GM20431 (cell line): Measurements from ENCODE around the gene DYRK1A.

Source experiments
- in situ Hi-C: fragments of 300-500 bp; cut with MseI, MboI; formaldehyde crosslinking; loops from one replicate; pipeline ENCODE4 v1.15.0; 2020; ENCODE audit warnings: low sequenced_read_pairs; ENCODE audit not compliant: unreplicated experiment

The DYRK1A gene

DNA sequence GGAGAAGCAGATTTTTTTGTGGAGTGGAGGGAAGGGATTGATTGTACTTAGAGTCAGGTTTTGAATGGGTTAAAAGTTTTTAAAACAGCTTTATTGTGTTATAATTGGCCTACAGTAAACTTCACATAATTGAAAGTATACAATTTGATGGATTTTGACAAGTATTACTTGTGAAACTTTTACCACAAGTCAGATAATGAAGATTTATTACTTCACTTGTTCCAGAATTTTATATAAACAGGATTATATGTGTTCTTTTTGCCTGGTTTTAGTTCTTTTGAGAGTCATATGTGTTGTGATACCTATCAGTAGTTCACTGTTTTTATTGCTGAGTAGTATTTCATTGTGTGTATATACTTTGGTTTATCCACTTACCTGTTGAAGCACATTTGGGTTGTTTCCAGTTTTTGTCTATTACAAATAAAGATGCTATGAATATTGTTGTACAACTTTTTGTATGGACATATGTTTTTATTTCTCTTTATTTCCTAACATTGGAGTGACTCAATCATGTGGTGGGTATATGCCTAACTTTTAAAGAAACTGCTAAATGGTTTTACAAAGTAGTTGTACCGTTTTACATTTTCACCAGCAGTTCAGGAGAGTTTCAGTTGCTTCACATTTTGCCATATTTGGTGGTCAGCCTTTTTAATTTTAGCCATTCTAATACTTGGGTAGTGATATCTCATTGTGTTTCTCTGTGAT lies 71.0 kb downstream of the DYRK1A start:
- in situ Hi-C loops, result no loop called here

- in situ Hi-C loops, result no loop called here
These were observed 77.1 kb downstream of the DYRK1A start for GRCh38 chr21:37443683-37444082.

DNA sequence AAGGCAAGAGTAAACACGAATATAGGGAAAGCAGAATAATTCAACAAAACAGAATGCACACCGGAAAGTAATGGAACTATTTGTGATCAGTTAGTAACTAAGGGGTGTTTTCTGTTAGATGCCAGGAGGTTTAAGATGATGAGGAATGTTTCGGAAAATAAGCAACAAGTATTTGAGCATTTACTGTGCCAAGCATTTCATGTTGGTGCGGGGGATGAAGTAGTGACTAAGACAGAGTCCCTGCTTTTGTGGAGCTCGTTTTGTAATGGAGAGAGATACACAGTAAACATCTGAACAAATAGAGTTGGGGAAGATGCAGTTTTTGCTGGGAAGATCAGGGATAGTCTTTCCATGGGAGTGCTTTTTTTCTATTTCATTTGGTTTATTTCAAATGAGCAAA lies 78.7 kb downstream of the DYRK1A start:
- in situ Hi-C loops, result no loop called here

GRCh38 chr21:37446552-37446951 lies 80.0 kb downstream of the DYRK1A start:
- in situ Hi-C loops, result no loop called here

DNA sequence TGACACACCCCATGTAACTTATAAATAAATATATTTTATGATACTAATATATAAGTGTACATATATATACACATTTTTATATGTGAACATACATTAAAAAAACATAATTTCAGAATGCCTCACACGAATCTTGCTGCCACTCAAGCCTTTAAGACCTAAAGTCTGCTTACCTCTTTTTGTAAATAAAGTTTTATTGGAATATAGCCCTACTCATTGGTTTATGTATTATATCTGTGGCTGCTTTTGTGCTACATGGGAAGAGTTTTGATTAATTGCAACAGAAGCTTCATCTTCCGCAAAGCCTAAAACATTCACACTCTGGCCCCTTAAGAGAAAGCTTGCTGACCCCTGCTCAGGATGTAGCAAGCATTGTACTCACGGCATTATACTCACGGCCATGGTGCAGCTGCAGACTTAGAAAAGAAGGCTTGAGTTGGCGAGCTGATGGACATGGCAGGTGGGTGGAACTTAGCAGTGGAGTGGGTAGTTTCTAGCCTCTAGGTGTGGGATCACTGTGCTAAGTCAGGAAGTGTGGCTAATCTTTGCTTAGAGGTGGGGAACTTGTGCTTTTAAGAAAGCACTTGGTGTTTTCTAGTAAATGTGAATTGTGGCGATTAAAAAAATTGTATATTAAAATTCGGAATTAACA lies 80.8 kb downstream of the DYRK1A start:
- in situ Hi-C loops, result no loop called here

DNA sequence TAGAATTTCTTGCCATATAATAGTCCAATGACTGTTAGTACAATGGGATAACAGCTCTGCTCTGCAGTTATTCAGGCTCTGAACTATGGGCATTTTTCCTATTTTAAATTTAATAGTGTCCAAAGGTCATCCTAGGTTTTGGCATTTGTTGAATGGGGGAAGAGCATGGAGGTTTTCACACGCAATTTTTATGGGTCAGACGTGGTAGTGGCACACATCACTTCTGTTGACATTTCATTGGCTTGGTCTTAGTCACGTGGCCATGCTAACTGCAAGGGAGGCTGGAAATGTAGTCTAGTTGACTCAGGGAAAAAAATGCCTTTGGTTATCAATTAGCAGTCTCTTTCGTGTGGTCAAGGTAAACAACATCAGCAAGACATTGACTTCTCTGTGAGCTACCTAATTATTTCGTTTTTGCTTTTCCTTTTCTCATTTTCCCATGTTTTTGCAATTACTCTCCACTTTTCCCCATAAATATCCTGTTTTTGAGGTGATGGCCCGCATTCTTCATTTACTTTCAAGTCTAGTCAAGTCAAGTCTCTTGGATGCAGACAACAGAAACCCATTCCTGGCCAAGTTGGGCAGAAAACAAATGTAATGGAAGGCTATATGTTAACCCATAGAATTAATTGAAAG lies 82.8 kb downstream of the DYRK1A start:
- in situ Hi-C loops, result no loop called here

GRCh38 chr21:37450445-37450941 lies 83.9 kb downstream of the DYRK1A start:
- in situ Hi-C loops, result no loop called here

DNA sequence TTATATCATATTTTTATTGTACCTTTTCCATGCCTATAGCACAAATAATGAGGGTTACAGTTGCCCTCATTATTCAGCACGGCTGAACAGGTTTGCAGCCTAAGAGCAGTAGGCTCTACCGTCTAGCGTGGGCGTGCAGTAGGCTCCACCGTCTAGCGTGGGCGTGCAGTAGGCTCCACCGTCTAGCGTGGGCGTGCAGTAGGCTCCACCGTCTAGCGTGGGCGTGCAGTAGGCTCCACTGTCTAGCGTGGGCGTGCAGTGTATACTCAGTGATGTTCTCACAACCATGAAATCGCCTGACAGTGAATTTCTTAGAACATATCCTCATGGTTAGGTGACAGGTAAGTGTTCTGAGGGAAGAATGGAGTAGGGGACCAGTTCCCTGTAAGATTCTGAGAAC lies 84.9 kb downstream of the DYRK1A start:
- in situ Hi-C loops, result no loop called here

GRCh38 chr21:37452227-37452626 lies 85.7 kb downstream of the DYRK1A start:
- in situ Hi-C loops, result no loop called here

DNA sequence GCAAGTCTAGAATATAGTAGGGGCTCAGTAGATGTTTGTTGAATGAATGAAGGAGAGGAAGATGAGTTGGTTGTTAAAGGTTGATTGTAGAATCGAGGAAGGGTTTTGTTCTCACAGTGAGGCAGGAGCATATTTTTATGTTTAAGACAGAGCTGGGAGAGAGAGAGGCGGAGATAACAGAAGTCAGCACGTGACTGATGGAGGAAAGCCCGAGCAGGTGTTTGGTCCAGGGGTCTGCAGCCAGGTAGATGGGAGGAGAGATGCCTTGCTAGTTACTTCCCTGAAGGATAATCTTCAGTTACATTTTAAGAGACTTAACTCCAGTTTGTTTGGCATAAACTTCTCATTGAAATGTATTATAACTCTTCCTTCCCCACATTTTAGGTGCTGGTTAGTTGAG lies 86.8 kb downstream of the DYRK1A start:
- in situ Hi-C loops, result no loop called here

DNA sequence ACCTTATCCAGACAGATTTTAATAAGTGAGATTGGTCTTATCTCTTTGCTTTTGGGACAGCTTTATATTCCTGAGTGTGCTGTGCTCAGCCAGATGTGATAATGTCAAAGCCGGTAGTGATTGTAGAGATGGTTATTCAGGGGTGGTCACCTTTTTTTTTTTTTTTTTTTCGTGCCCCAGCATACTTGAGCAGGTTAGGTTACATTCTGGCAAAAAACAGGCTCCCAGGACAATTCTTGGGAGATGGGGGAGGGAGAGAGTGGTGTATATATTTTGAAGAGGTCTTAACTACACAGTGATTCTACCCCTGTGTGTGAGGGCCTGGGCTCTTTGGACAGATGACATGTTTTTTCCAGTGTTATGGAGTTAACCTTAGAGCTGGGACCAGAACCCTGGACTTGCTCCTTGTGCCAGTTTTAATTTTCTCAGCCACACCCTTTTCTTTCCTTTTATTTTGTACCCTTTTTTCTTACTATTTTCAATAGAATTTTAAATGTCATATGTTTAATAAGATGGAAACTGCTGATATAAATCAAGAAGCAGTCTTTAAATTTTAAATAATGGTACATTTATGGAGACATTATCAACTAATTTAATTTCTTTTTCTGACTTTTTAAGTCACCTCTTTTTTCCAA lies 88.4 kb downstream of the DYRK1A start:
- in situ Hi-C loops, result no loop called here

- in situ Hi-C loops, result no loop called here
These were observed 88.9 kb downstream of the DYRK1A start for GRCh38 chr21:37455504-37455911.

DNA sequence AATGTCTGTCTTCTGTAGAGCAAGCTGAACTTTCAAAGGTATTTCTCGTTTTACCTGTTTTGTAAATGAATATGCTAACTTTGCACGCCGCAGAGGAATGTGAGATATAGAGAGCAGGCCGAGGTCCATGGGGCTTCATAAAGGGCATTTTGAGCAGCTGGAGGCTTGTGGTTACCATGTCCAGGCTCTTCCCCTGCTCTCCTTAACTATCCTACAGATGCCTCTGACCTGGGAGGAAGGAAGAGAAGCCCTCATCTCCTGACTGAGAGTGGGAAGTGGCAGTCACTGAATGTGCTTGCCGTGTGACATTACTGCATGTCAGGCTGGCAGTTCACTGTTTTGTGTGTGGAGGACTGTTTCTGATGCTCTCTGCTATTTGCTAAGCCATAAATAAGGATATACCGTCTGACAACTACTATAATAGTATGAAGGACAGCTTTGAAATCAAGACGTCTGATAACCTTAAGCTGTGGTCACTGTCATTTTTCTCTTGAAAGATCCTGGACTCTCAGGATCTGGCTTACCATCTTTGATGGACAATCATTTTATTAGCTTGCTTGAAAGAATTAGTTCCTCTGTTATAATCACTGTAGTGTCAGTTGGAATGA lies 92.2 kb downstream of the DYRK1A start:
- in situ Hi-C loops, result no loop called here

GRCh38 chr21:37459575-37459974 lies 93.0 kb downstream of the DYRK1A start:
- in situ Hi-C loops, result no loop called here

- in situ Hi-C loops, result no loop called here
These were observed 93.6 kb downstream of the DYRK1A start for GRCh38 chr21:37460196-37460595.

GRCh38 chr21:37461479-37461878 lies 94.9 kb downstream of the DYRK1A start:
- in situ Hi-C loops, result no loop called here

DNA sequence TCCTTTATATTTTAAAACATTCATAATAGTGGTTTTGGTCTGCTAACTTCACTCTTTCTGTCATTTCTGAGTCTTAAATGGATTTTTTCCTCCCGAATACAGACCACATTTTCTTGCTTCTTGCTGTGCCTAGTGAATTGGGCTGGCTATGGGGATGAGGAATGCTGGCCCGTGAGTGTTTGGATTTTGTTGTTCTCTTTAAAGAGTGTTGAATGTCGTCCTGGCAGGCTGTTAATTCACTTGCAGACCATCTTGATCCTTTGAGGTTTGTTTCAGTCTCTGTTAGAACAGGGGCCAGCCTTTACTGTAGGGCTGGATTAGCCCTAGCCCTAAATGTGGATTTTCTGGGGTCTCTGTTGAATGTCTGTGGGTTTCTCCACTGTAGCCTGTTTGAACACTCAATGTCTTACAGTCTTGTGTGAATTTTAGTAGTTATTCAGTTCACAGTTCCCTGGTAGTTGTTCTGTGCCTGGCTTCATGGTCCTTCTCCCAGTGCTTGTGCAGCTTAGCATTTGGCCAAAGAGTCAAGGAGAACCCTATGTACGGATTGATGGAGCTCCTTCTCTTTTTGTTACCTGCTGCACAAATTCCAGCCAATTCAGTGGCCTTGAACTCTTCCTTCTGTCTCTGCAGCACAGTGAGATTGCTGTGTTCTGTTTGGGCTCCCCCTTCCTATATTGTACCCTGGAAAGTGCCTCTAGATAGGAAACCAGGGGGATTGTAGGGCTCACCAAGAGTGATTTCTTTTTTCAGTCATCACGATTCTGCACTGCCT lies 95.7 kb downstream of the DYRK1A start:
- in situ Hi-C loops, result no loop called here

GRCh38 chr21:37463083-37463801 lies 96.7 kb downstream of the DYRK1A start:
- in situ Hi-C loops, result no loop called here

- in situ Hi-C loops, result no loop called here
These were observed 100.5 kb downstream of the DYRK1A start for GRCh38 chr21:37467082-37467481.
